Activated CD4-positive, alpha-beta T cell treated with anti-CD3 and anti-CD28 coated beads, Interleukin-2, amount 50 U/mL, for 1 hour (primary cell): ENCODE measurements around the gene IL3.
"Not testable (repeated sequence)": the region's sequence is repeated elsewhere in the genome, so short reads cannot be mapped to it uniquely, and the experiment has no call there.

Experiments used
- DNase-seq: peaks from one replicate; pipeline ENCODE4 v3.0.0-alpha.2; 2020

Gene IL3

DNA sequence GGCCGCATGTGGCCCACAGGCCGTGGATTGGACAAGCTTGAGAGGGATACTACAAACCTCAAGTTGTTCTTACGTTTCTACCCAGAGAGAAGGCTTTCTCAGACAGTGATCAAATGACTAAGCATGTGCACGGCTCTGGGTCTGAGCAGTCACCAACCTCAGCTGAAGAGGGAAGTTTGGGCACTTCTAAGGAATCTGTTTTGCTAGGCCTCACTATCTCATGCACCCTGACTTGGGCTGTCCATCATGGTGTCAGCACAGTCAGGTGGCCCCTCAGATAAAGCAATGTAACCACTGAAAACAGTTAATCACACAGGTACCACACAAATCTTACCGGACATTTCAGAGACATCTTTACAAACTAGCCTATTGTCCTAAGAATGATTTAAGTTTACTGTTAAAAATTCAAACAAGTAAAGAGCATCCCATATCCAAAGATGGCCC, 37.7 kb downstream of the IL3 start:
- DNase-seq: no peak

DNA sequence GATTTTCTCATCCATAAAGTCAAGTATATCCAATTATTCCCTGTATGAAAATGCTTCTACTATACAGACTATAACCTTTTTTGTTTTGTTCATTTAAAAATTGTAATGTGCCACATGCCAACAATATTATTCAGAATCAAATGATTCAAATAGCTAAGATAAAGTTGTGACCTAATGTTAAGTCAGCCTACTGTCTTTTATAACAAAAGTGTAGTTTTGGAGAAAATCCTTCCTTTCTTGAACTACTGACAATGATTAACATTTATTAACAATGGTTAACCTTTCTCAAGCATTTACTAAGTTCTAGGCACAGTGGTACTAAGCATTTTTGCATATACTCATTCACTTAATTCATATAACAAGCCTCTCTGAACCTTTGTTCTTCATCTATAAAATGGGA, 38.2 kb downstream of the IL3 start:
- no peak for DNase-seq

GRCh38 chr5:132099076-132099748, 38.8 kb downstream of the IL3 start:
- peak; percentile 31 for DNase-seq

DNA sequence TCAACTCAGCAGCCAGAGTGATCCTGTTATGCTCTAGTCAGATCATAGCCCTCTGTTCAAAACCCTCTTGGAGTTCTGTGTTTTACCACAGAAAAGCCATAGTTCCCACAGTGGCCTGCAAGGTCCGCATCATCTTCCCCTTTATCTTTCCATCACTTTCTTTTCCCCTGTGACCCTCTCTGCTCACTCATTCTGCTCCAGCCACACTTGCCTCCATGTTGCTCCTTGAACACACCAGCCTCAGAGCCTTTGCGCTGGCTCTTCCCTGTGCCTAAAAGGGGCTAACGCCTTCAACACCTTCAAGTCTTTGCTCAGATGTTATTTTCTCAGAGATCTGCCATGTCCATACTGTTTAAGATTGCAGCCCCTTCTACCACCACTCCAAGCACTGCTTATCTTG, 39.5 kb downstream of the IL3 start:
- no peak for DNase-seq

GRCh38 chr5:132100672-132101261, 40.3 kb downstream of the IL3 start:
- no peak for DNase-seq

- no peak for DNase-seq
These were observed 41.0 kb downstream of the IL3 start for GRCh38 chr5:132101385-132101880.

DNA sequence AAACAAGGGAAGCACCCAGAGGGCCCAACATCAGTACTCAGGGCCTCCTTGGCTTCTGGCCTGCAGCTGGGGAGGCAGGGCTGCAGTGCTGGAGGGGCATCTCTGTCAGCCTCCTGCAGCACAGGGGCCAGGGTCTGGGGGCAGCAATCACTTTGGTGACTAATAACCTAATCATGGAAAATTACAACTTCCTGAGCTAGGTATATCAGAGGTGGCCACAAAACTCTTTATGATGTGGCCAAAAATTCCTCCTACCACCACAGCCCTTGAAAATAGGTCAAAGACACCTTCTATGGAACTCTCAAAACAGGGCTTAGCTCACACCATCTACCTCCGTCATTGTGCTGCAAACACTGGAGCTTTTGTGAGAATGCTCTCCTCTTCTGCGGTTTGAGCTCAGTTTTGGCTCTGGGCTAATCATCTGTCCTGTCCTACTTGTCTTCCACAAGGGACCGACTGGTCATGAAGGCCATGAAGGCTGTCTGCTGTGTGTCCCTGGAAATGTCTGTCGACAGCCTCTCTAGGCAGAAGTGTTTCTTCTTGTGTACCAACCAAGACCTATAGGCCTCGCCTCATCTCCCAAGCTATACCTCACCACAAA, 41.7 kb downstream of the IL3 start:
- DNase-seq: peak; percentile 31

GRCh38 chr5:132102944-132103331, 42.5 kb downstream of the IL3 start:
- no peak for DNase-seq

DNA sequence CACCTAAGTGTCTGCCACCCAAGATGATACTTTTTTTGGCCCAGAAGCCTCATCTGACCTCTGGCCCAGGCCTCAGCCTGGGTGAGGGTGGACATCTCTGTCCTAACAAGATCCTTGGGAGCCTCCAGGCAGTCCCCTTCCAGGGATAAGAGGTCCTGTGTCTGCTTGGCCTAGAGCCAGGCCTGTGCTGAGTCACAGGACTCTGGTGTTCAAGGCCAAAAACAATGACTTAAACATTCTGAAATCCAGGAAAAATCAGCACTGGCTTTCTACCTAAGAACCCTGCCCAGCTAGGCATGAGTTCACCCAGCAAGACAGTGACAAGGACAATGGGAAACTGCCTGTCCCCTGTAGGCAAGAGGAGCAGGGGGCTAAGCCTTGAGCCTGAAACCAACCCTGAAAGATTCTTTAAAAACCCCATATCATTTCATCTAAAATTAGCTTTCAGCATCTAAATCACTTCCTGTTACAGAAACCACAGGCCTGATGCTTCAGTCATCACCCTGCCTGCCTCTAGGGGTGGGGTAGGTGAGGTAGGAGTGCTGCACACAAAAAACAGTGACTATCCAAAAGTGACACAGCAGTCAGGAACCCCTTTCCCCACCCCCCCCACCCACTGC, 43.0 kb downstream of the IL3 start:
- peak; percentile 61 for DNase-seq

GRCh38 chr5:132103969-132104391, 43.5 kb downstream of the IL3 start:
- no peak for DNase-seq

DNA sequence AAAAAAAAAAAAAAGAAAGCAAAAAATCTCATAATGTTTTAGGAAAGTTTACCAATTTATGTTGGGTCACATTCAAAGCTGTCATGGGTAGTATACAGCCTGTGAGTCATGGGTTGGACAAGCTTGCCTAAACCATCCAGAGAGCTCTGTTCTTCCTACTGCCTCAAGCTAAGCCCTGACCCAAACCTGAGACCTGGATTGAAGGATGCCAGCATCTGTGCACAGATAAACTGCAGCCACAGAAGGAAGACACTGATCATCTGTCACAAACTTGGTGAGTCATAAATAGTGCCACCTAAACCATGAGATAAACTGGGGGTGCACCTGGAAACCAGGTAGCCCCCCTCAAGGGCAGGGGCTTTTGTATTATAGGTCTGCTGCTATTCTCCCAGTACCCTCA, 44.1 kb downstream of the IL3 start:
- no peak for DNase-seq

GRCh38 chr5:132105688-132106087, 45.2 kb downstream of the IL3 start:
- no peak for DNase-seq

DNA sequence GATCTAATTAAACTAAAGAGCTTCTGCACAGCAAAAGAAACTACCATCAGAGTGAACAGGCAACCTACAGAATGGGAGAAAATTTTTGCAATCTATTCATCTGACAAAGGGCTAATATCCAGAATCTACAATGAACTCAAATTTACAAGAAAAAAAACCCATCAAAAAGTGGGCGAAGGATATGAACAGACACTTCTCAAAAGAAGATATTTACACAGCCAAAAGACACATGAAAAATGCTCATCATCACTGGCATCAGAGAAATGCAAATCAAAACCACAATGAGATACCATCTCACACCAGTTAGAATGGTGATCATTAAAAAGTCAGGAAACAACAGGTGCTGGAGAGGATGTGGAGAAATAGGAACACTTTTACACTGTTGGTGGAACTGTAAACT, 48.0 kb downstream of the IL3 start:
- not testable (repeated sequence) for DNase-seq

DNA sequence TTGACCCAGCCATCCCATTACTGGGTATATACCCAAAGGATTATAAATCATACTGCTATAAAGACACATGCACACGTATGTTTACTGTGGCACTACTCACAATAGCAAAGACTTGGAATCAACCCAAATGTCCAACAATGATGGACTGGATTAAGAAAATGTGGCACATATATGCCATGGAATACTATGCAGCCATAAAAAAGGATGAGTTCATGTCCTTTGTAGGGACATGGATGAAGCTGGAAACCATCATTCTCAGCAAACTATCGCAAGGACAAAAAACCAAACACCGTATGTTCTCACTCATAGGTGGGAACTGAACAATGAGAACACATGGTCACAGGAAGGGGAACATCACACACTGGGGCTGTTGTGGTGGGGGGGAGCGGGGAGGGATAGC, 48.5 kb downstream of the IL3 start:
- not testable (repeated sequence) for DNase-seq

GRCh38 chr5:132109494-132110053, 49.1 kb downstream of the IL3 start:
- DNase-seq: no peak

DNA sequence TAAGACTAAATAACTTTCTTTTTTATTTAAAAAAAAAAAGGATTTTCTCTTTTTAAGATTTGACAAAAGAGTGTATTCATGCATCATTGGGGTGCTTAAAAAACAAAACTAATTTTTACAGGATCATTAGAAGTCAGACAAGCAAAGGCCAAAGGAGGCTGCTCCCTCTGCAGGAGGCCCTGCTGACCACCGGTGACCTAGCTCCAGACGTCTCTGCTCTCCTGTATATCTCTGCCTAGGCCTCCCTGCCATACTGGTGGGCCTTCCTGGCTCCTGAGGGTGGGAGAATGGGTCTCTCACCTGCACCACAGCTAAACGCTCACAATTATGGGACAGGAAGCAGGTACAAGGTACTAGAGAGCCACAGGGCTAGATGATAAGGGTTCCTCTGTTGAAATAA, 49.7 kb downstream of the IL3 start:
- DNase-seq: no peak

DNA sequence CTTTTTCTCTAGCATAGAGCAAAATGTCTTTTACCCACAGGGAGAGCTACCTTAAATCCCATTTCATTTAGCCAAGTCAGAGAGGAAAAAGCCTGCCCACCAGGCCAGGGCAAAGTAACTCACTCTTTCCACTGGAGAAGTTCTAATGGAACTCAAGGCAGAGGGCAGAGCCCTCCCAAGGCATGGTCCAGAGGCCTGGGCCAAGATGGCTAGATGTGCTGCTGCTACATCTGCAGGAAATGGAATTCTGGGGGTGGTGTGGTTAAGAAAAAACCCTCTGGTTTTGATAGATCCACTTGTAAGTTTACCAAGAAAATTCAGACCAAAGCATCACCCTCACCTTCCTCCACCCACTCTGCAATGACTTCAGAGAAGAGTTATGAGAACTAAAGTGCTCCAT, 50.5 kb downstream of the IL3 start:
- no peak for DNase-seq

GRCh38 chr5:132112111-132112510, 51.7 kb downstream of the IL3 start:
- DNase-seq: no peak
